Pancreas (tissue), 10 donors: ENCODE results near the gene STK11. TPM values are rescaled to one million over a fixed set of nuclear protein-coding genes. Genes with fewer than 3 reads are reported as not detected.

Experiments
- ATAC-seq, 4 donors: fragments of 200-7000 bp; cut with Tn5 transposase; one replicate each; pipeline versions ENCODE4 v1.8.0 to v1.9.1; 2020; ENCODE audit warnings: mild to moderate bottlenecking in 4 of 4, moderate library complexity in 4 of 4
- DNase-seq, 6 donors: peaks; one replicate each; pipeline ENCODE4 v3.0.0-alpha.2; 2020
- FAIRE-seq: peaks from 2 replicates; lab custom pipeline; 2012; peaks lifted over from hg19 to GRCh38; lab: Jason Lieb, UNC
- H3K27ac ChIP-seq, 4 donors: fragments of 200-600 bp; sonication (generic); 1 replicate in 3 of 4; 2 replicates in 1 of 4; pipeline versions ENCODE4 v1.5.0 to v1.8.0; 2020
- H3K27me3 ChIP-seq, 4 donors: fragments of 200-600 bp; one replicate each; pipeline ENCODE4 v1.8.0; 2021
- H3K36me3 ChIP-seq, 3 donors: fragments of 200-600 bp; sonication (generic) in 1 of 3; one replicate each; pipeline versions ENCODE4 v1.5.0 to v1.8.0; 2020 to 2021
- H3K4me1 ChIP-seq, 3 donors: fragments of 200-600 bp; one replicate each; pipeline ENCODE4 v1.8.0; 2021
- H3K4me3 ChIP-seq, 4 donors: fragments of 200-600 bp; sonication (generic) in 2 of 4; one replicate each; pipeline versions ENCODE4 v1.5.0 to v1.8.0; 2020 to 2021
- H3K9me3 ChIP-seq, 4 donors: fragments of 200-600 bp; one replicate each; pipeline ENCODE4 v1.8.0; 2021
- CTCF ChIP-seq, 4 donors: fragments of 200-600 bp; sonication (generic) in 3 of 4; IDR thresholded peaks; one replicate each; pipeline versions ENCODE4 v1.5.0 to v1.8.0; 2021; ENCODE audit warnings: antibody characterized with exemption in 4 of 4
- WGBS, 2 donors: extraction: QIAGEN DNeasy Blood & Tissue Kit; methylation state at CpG; one replicate each; pipeline ENCODE4 v1.1.7; 2013; 5-methylcytosine and 5-hydroxymethylcytosine counted together
- intact Hi-C, 3 donors: fragments of 100-400 bp; cut with DNase I; formaldehyde crosslinking; loops; one replicate each; pipeline versions ENCODE4 v1.11.1 to v1.14.2; 2022
- polyA plus RNA-seq, 2 donors: library from polyadenylated mRNA; stranded (reverse); fragments of 200-250 nt; gene quantifications; one replicate each; pipeline ENCODE4 v1.2.3, GENCODE V29; 2013
- total RNA-seq, 6 donors: library from RNA; stranded (reverse); fragmentation: NEBNext Ultra II Directional in 4 of 6; extraction: Animal tissue kit (Norgen Biotek cat#: 25700) in 4 of 6; gene quantifications; one replicate each; pipeline versions ENCODE4 v1.2.1 to v1.2.4, GENCODE V29; 2021 to 2023
- donor health status: healthy with polysubstance abuse.
- donor health status: DM: no; HTN: no; CAD: no; lungs with moderate emphysema.
- donor health status: DM: no; HTN: no; CAD: no.
- donor health status: control.
- donor health status: control.
- donor health status: Bipolar disorder and iron deficiency.
- donor health status: DM: yes; HTN: yes; CAD: no.
- donor health status: DM: no; HTN: no; CAD: no.
- donor health status: DM: no; HTN: no; CAD: no.
- donor health status: DM: yes; HTN: yes; CAD: no.

STK11 gene
- total and polyA plus RNA-seq, 8 donors = 20.1 to 62.2 (median 24.8) TPM

GRCh38 chr19:1274081-1274851 is 68.7 kb downstream of the STK11 start:
- peaks cover 33 to 40% (median 39%) of the 10 kb centered on the region in 3 donors for H3K4me1 ChIP-seq
- no peak for TF ChIP-seq CTCF (IDR thresholded peaks at IDR 0.05)
- H3K9me3 ChIP-seq = no peaks in the 10 kb centered on the region
- peak overlapping the region in 2 of 4 donors; percentile 65 to 67 for H3K4me3 ChIP-seq
- H3K27ac ChIP-seq = peak overlapping the region in 3 of 4 donors; percentile 97 to 99 (median 98)
- peaks cover 5 to 40% (median 34%) of the 10 kb centered on the region in 3 donors for H3K36me3 ChIP-seq
- intact Hi-C loops = no loop called here
- H3K27me3 ChIP-seq = no peaks in the 10 kb centered on the region
- ATAC-seq (no peak), DNase-seq (peak in 3 of 6 donors; percentile 52 to 73 (median 58)), FAIRE-seq (no peak)
- 82% methylated on average over 44 to 46 of the region's 46 CpGs for WGBS, 2 donors

- 29 to 41% methylated on average over 30 to 44 of the region's 44 CpGs for WGBS, 2 donors
- Histone ChIP-seq H3K9me3 (no peaks in the 10 kb centered on the region), H3K4me1 (peaks cover 33 to 40% (median 39%) of the 10 kb centered on the region in 3 donors), H3K4me3 (peak overlapping the region in 3 of 4 donors; percentile 65 to 77 (median 67)), H3K36me3 (peaks cover 5 to 40% (median 34%) of the 10 kb centered on the region in 3 donors), H3K27me3 (no peaks in the 10 kb centered on the region), H3K27ac (peak overlapping the region; percentile 97 to 99 (median 98))
- FAIRE-seq (no peak), ATAC-seq (peak; percentile 0 to 1 (median 0)), DNase-seq (no peak)
- intact Hi-C loops = no loop called here
- TF ChIP-seq CTCF (IDR thresholded peaks at IDR 0.05) = no peak
Observed at GRCh38 chr19:1274852-1275259, 69.3 kb downstream of the STK11 start.

- WGBS, 2 donors = 0% methylated on average over 67 to 98 of the region's 98 CpGs
- no peak for FAIRE-seq
Observed at GRCh38 chr19:1275260-1275975, 69.8 kb downstream of the STK11 start, which contains the start of gene FAM174C. Gene FAM174C, plus strand, starts transcription at chr19:1275530. Its CDS starts 20 bp downstream, at chr19:1275550.

GRCh38 chr19:1275976-1276627 is 70.5 kb downstream of the STK11 start:
- no peak for TF ChIP-seq CTCF (IDR thresholded peaks at IDR 0.05)
- Histone ChIP-seq H3K27me3 (no peaks in the 10 kb centered on the region), H3K9me3 (no peaks in the 10 kb centered on the region), H3K4me3 (peak overlapping the region; percentile 55 to 77 (median 66)), H3K27ac (peak overlapping the region; percentile 97 to 99 (median 98)), H3K36me3 (peaks cover 5 to 39% (median 34%) of the 10 kb centered on the region in 3 donors), H3K4me1 (peaks cover 25 to 35% (median 31%) of the 10 kb centered on the region in 3 donors)
- DNase-seq (no peak), ATAC-seq (no peak), FAIRE-seq (no peak)
- intact Hi-C loops = no loop called here
- WGBS, 2 donors = 11 to 16% methylated on average over 31 to 43 of the region's 43 CpGs

More at GRCh38 chr19:1275260-1275975, 69.8 kb downstream of the STK11 start, which contains the start of gene FAM174C:
- no peak for TF ChIP-seq CTCF (IDR thresholded peaks at IDR 0.05)
- intact Hi-C loops = no loop called here
- Histone ChIP-seq H3K9me3 (no peaks in the 10 kb centered on the region), H3K27ac (peak within 1 kb of the TSS; percentile 97 to 99 (median 98)), H3K4me1 (peaks cover 32 to 38% (median 37%) of the 10 kb centered on the region in 3 donors), H3K36me3 (peaks cover 5 to 40% (median 34%) of the 10 kb centered on the region in 3 donors), H3K27me3 (no peaks in the 10 kb centered on the region), H3K4me3 (peak within 1 kb of the TSS; percentile 55 to 77 (median 66))
- DNase-seq (peak; percentile 94 to 98 (median 96)), ATAC-seq (peak; percentile 78 to 86 (median 81))
